Measurements from ENCODE around the gene THRAP3.

THRAP3 gene

DNA sequence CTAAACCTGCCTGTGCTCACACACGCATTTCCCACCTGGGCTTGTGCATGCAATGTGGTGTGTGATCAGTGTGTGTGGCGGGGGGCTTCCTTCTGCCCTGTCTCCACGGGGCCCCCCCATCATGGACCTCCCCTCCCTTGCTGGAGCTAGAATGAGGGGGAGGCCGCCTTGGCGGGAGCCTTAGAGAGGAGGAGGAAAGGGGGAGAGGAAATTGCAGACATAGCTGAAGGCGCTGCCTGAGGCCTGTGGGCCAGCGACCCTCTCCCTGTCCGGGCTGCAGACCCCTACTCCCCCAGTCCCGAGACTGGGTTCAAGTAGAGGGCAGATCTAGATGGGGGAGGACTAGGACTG is 100.1 kb downstream of the THRAP3 start:
- DNase-seq (ENCODE audit: low spot score) = no peak

- DNase-seq (ENCODE audit: low spot score) = no peak
These were observed 102.3 kb downstream of the THRAP3 start for GRCh38 chr1:36326499-36326898.

DNA sequence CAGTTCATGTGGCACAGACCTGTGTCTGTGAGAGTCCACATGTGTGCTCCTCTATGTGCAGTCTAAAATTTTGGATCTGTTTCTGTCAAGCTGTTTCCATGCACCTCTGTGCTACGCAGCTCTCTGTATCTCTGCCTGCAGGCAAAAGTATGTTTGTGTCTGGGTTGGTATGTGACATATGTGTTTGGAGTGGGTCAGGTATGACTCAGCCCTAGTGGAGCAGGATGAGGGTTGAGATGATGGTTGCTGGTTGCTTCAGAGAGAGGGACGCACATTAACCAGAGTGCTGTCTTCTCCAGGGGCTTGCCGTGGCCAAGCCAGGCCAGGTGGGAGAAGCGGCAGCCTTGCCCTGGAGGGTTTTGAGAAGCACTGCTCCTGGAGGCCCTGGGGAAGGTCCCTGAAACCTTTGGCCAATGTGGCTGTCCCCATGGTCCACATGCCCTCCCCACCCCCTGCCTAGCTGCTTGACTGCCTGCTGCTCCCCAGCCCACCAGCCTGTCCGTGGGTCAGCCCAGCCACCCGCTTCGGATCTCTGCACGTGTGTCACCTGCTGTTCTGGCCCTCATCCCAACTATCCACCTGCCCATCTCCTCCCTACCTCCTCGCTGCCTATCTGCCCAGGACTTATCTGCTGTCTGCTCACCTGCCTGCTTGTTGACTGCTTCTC is 103.3 kb downstream of the THRAP3 start:
- DNase-seq (ENCODE audit: low spot score) = no peak

DNA sequence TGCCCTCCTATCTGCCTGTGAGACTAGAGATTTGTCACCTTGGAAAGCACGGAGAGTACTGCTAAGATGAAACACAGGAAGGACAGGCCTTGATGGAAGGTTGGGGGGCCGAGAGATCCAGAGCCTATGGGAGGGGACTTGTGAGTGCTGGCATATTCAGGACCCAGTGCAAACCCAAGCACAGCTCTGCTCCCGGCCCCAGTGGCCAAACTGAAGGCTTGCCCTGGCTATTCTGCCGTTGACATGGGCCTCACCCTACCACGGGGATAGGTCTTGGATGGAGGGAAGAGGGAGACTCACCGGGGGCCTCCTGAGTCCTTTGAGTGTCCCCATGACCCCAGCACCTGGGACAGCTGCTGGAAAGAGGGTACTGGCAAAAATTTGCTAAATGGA is 103.8 kb downstream of the THRAP3 start:
- DNase-seq (ENCODE audit: low spot score) = no peak

GRCh38 chr1:36328713-36329112 is 104.5 kb downstream of the THRAP3 start:
- DNase-seq (ENCODE audit: low spot score) = no peak

DNA sequence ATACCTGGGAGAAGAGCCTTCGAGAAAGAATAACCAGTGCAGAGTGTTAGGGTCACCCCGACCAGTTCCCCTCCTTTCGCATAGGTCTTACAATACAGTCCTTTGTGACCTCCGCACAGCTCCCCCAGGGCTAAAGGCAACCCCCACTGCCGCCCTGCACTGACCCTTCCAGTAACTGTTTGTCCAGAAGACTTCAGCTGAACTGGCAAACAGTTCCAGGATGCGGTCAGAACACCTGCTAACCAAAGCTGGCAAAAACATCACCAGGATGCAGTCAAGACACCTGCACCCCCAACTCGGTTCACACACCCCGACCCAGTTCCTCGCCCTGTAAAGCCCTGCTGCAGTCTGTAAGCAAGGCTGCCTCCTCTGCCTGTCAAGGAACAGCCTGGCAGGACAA is 105.6 kb downstream of the THRAP3 start:
- DNase-seq (ENCODE audit: low spot score) = no peak

DNA sequence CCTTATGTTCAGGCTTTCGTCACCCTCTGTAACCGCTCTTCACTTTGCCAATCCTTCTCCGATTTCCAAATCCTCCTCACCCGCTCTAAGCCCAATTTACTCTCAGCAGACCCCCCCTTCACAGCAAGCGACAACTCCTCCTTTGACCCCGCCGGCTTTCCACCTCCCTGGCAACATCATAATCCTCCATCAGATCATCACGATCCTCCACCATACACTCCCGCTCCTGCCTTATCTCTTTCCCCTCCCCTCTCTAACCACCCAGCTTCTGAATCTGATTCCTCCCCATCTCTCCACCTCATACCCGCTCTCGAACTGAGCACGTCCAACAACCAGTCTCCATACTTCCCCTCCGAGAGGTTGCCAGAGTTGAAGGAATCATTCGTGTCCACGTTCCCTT is 106.7 kb downstream of the THRAP3 start:
- no peak for DNase-seq (ENCODE audit: low spot score)

GRCh38 chr1:36337830-36338229 is 113.6 kb downstream of the THRAP3 start:
- no peak for DNase-seq (ENCODE audit: low spot score)

DNA sequence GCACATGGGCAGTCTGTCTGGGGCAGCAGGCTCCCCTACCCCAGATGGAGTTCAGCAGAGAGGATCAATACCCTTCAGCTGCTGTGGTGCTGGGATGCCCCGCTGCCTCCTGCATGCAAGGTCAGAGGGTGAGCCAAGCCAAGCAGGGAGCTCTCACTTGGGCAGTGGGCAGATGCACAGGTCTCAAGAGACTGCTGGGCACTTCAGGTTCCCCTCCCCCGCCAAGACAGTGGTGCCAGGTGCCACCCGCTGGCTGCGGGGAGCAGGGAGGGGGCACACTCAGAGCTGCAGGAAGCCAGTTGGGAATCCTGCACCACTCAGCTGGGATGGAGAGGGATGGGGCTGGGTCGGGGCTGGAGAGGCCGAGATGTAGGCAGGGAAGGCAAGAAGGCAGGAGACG is 115.0 kb downstream of the THRAP3 start:
- DNase-seq (ENCODE audit: low spot score) = no peak

- no peak for DNase-seq (ENCODE audit: low spot score)
These were observed 115.4 kb downstream of the THRAP3 start for GRCh38 chr1:36339615-36340014.

GRCh38 chr1:36341626-36342320 is 117.5 kb downstream of the THRAP3 start:
- DNase-seq (ENCODE audit: low spot score) = no peak

DNA sequence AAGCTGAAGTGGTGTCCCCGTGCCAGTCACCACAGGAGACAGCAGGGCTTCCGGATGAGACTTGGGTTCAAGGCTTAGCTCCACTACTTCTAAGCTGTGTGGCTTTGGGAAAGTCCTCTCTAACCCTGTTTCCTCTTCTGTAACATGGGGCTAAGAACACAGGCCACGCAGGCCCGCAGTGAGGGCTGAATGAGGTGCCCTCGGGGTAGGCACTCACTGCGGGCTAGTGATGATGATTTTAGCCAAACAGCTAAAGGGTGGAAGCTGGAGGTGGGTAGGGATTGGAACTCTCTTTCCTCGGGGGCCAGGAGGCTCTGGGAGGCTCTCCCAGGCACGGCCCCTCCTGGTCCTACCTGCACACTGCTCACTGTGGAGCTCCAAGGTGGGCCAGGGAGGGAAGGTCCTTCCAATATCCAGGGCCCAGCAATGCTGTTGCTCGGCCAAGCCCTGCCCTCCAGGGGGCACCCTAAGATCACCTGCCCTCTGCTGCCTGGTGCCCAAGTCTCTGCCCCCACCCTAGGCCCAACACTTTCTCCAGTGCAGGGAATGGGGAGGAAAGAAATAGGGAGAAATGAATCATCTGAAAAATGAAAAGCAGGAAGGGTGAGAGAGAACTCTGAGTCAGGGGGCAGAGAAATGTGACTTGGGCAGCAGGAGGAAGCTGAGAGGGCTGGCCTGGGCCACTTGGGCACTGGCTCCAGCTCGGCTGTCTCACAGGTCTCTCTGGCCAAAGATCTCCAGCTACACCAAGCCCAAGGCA is 118.4 kb downstream of the THRAP3 start:
- DNase-seq (ENCODE audit: low spot score) = no peak

- DNase-seq (ENCODE audit: low spot score) = no peak
These were observed 119.6 kb downstream of the THRAP3 start for GRCh38 chr1:36343651-36344394.

- no peak for DNase-seq (ENCODE audit: low spot score)
These were observed 120.1 kb downstream of the THRAP3 start for GRCh38 chr1:36344395-36344680.

GRCh38 chr1:36345353-36345752 is 121.1 kb downstream of the THRAP3 start:
- DNase-seq (ENCODE audit: low spot score) = no peak

DNA sequence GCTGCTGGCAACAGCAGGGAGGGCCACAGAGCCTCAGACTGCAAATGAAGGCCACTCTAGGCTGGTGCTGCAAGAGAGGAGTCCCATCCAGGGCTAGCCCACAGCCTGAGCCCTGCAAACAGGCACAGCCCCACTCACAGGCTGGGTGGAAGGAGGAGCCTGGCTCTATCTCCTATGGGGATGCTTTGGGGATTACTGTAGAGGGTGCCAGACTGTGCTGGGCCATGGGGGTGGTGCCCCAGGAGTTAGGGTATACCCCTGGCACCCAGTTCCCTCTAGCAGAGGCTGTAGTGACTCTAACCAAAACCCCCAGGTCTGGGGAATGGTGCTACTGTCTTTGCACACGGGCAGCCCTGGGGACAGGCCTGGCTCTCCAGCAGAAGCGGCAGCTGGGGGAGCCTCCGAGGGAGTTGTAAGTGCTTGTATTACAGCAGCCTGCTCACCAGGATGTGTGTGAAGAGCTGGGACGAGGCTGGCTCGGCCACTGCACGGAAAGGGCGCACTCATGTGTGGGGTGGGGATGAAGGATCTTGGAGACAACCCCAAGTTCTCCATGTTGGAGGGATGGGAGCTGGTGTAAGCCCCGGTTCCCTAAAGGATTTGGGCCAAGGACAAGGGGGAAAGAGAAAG is 122.6 kb downstream of the THRAP3 start:
- DNase-seq (ENCODE audit: low spot score) = no peak

DNA sequence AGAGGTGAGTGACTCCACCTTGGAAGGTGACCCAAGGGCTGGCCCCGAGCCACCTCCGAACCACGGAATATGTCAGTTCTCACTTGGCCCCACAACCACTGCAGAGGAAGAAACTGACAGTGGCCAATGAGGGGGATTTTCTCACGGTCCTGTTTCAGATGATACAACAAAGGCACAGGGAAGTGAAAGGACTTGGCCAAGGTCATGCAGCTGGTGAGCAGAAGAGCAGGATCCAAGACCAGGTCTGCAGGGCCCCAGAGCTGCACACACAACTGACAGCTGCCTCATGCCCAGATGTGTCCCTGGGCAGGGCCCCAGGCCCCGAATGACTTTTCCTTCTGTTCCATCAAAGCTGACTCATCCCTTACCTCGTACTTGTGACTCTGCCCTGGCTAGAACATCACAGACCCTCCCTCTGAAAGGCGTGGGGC is 125.0 kb downstream of the THRAP3 start:
- no peak for DNase-seq (ENCODE audit: low spot score)

- DNase-seq (ENCODE audit: low spot score) = no peak
These were observed 125.6 kb downstream of the THRAP3 start for GRCh38 chr1:36349839-36350238.

DNA sequence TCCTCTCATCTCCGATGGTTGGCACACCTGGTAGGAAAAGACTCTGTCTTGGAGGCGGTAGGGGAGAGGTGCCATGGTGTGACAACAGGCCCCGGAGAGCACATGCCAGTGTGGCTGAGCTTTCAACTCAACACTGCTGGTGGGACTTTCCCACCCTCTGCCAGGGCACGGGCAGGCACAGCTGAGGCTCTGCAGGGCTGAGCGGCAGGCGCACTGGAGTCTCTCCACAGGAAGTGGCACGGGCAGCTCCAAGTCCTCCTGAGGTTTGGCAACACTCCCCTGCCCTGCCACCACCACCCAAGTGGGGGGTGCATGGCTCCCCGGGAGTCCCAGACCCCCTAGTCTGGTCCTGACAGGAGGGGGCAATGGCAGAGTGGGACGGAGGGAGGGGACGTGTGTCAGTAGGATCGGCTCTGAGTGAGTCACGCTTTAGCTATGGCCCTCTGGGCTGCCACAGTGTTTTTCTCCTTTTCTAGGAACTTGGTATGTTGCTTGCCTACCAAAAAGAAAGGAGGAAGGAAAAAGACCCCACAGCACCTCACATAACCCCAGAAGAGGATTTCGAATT is 126.5 kb downstream of the THRAP3 start:
- DNase-seq (ENCODE audit: low spot score) = no peak

DNA sequence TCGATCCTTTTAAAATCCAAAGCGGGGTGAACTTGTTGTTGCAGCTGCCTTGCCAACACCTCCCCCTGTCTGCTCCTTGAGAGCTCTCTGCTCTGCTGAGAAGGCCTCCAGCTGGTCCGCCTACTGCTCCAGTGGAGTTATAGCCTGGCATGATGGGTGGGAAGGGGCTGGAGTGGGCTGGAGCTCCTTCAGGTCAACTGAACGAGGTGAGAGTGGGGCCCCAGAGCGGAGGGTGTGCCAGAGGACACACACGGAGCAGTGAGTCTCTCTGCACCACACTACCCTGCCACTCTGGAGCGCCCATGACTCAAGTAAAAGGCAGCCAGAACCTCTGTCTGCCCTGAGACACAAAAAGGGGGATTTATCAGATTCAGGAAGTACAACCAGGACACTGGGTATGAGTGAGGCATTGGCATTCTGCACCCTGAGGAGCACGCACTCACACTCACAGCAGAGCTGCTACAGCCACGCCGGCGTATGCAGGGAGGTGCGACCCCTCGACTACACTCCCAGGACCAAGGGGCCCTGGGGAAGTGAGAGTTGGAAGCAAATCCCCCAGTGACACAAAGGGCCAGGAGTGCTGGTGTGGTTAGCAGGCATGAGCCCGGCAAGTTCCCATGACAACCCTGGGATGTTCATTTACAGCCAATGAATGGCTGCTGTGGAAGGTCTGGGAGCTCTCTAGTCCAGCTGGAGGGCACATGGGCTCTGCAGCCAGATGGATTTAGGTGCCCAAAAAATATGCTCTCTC is 127.2 kb downstream of the THRAP3 start:
- DNase-seq (ENCODE audit: low spot score) = no peak
